ENCODE measurements around the gene TRA2B.

DNA sequence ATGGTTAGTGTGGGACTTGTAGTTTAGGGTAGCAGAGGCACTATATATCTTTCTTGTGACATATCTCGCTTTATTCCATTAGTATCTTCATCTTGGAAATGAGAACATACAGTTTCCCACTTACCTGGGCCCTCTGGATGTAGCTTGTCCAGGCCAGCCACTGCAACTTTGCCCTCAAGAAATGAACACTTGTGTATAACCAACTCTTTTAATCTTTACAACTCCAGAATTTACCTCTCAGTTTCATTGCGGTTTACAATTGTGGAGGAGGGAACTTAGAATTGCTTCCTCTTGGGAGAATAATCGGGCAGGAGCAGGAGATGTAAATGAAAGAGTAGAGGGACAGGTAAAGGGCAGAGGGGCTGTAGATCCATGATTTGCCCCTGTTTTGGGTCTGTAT lies 18.4 kb upstream of the TRA2B start:
- TF ChIP-seq POLR2A (IDR thresholded peaks at IDR 0.05; ENCODE audit: low read depth, low read length) (no peak), POLR2AphosphoS5 (IDR thresholded peaks at IDR 0.05; ENCODE audit: low read depth, low read length) (no peak), TAF1 (IDR thresholded peaks at IDR 0.05; ENCODE audit: borderline replicate concordance, low read depth, low read length) (no peak)
